Esophagus muscularis mucosa (tissue), 3 donors: ENCODE measurements around the gene ALS2.

Source experiments
- CTCF ChIP-seq, 3 experiments: fragments of 200-600 bp in 2 of 3; fragments of 450-650 bp in 1 of 3; sonication (generic) in 2 of 3; IDR thresholded peaks; one replicate each; pipeline ENCODE4 v1.5.1; 2017 to 2019; ENCODE audit warnings: antibody characterized with exemption in 3 of 3, mild to moderate bottlenecking in 2 of 3, moderate library complexity in 1 of 3
- POLR2A ChIP-seq: fragments of 450-650 bp; IDR thresholded peaks from one replicate; pipeline ENCODE4 v1.6.1; 2017; ENCODE audit warnings: antibody characterized with exemption, moderate library complexity, mild to moderate bottlenecking, low read depth

GRCh38 chr2:201759567-201759966 lies 21.2 kb downstream of the ALS2 start:
- no peak for TF ChIP-seq CTCF (IDR thresholded peaks at IDR 0.05)
- no peak for TF ChIP-seq POLR2A
